Stimulated activated CD8-positive, alpha-beta memory T cell treated with anti-CD3 and anti-CD28 coated beads, Interleukin-4, amount 100 ng/mL, for 1 hour (primary cell): Measurements from ENCODE around the gene CCT6A.
A peak's percentile ranks its signal among the peaks of the same experiment; 100 is the strongest.
"Not testable (repeated sequence)": the region's sequence is repeated elsewhere in the genome, so short reads cannot be mapped to it uniquely, and the experiment has no call there.

ENCODE experiments used
- DNase-seq, 2 donors: peaks; one replicate each; pipeline ENCODE4 v3.0.0-alpha.2; 2020; ENCODE audit warnings: low read depth in 2 of 2, low spot score in 1 of 2

CCT6A gene

DNA sequence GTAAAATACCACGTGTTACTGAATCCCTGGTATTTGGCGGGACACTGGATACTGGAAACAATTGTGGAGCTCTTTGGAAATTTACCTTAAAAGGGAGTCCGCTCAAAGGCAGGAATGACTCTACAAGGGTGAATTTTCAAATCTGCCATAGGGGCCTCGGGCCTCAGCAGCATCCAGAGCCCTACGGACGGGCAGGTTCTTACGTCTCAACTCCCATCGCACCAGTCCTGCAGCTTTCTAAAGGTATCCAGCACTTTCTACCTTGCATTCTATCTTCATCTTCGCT, 569 bp upstream of the CCT6A start:
- no peak for DNase-seq

DNA sequence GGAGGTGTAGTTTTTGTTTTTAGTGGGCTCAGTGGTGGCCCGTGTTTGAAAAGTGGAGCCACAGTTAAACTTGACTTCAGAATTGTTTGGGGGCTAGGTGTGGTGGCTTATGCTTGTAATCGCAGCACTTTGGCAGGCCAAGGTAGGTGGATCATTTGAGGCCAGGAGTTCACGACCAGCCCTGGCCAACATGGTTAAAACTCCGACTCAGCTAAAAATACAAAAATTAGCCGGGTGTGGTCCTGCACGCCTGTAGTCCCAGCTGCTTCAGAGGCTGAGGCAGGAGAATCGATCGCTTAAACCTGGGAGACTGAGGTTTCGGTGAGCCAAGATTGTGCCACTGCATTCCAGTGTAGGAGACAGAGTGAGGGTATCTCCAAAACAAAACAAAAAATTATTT, 1.8 kb downstream of the CCT6A start:
- DNase-seq, result no peak

DNA sequence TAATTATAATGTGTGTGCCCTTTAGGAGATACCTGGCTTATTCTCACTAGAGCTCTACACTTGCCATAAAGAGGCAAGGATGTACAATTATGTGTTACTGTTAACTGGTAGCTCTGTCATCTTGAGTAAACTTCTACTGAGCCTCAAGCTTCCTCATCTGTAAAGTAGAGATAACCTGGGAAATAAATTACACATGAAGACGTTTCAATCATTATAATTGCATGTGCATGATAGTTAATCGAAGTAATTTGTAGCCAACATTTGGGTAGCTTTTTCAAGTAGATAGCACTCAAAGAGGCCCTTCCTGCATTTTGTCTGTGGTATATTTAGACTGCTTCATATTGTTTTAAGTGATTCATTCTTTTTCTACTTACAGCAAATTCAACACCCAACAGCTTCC, 2.4 kb downstream of the CCT6A start:
- no peak for DNase-seq

DNA sequence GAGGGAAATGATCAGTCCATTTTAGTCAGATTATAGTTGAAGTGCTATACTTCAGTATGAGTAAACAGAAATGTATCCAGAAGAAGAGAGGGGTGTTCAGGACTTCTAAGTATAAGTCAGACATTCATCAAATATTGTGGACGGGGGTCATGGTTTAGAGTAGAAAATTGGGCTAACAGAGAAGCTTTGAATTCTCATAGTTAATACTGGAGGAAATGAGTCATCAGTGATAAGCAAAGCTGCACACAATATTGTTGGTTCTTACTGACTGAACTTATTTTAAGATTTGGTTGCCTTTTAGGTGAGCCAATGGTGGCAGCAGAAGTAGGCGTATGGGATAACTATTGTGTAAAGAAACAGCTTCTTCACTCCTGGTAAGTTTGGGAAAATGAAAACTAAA, 10.8 kb downstream of the CCT6A start:
- no peak for DNase-seq

DNA sequence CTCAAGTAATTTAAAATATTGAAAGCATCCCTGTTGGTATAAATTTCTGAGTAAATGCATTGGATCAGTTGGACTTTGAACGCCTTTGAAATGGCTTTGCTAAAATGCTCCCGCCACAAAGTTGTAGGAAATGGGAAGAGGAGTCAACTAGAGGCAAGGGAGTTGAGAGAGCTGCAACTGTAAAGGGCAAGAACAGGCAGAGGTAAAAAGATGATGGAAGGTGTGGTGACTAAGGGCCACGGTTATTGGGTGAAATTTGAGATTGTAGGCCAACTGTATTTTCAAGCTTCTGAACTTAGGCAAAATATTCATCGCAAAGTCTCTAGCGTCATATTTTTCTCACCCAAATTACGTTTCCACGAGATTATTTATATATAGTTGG, 11.9 kb downstream of the CCT6A start:
- no peak for DNase-seq

DNA sequence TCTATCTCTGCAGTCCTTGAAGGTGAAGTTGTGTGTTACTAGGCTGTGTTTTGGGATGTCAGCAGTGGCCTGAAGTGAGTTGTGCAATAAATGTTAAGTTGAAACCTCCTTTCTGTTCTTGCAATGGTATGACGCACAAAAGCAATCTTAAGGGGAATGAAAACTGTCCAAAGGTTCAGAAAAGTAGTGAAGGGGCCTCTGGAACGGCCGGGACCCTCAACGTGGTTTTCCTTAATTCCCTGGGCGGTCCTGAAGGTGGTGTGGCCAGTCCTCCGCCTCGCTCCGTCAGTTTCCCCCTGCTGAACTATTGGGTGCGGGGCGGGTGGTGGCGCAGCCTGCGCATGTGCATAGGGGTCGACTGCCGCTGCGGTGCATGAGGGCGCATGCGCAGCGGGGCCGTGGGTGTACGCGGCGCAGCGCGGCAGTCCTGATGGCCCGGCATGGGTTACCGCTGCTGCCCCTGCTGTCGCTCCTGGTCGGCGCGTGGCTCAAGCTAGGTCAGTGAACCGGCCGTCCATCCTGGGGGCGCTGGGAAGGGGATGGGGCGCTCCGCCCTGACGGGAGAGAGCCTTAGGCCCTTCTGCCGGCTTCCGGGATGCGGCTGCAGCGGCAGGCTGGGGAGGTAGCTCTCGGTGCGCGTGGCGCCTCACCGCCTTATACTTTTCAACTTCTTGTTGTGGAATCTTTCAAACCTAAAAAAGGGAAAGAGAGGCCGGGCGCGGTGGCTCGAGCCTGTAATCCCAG, 12.5 kb downstream of the CCT6A start, which contains the start of gene SUMF2:
SUMF2 (plus strand) TSS at position 405 of the 744 bp plus-strand sequence; CDS start at position 431, 26 bp downstream.
- DNase-seq, result peak; percentile 73 to 79

DNA sequence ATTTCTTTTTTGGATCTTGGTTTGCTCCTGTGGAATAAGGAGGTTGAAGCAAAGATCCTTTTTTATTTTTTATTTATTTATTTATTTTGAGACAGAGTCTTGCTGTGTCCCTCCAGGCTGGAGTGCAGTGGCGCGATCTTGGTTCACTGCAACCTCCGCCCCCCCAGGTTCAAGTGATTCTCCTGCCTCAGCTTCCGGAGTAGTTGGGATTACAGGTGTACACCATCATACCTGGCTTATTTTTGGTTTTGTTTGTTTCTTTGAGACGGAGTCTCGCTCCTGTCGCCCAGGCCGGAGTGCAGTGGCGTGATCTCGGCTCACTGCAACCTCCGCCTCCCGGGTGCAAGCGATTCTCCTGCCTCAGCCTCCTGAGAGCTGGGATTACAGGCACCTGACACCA, 14.8 kb downstream of the CCT6A start:
- DNase-seq, result not testable (repeated sequence)

DNA sequence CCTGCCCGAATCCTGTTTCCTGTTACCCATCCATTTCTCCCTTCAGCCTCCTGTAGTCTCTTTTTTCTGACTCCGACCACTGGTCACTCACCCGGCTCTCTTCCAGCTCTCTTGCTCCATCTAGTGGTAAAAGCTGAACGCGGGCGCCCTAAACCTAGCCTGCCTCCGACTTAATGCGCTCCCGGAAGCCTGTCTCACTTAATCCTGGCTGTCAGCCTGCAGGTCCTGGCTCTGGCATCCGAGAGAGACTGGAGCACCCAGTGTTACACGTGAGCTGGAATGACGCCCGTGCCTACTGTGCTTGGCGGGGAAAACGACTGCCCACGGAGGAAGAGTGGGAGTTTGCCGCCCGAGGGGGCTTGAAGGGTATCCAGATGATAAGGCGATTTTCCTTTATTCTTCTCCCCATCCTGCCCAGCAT, 22.8 kb downstream of the CCT6A start:
- DNase-seq, result peak; percentile 28 to 39

DNA sequence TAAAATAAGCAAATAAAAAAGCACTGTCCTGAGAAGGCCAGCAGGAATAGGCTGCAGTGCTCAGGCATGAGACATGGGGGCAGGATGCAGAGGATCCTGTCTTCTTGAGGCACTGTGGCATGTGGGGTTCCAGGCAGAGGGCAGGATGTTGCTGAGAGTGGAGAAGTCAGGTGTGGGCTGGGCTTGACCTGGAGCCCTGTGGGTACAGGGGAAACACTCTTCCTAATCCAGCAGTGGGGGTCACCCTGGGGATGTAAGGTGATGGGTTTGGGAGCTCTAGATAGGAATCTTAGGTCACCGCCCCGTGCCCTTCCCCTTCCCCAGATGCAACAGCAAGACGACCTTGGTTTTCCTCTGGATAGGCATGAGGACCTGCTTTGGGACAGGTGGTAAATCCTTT, 26.1 kb downstream of the CCT6A start:
- no peak for DNase-seq

DNA sequence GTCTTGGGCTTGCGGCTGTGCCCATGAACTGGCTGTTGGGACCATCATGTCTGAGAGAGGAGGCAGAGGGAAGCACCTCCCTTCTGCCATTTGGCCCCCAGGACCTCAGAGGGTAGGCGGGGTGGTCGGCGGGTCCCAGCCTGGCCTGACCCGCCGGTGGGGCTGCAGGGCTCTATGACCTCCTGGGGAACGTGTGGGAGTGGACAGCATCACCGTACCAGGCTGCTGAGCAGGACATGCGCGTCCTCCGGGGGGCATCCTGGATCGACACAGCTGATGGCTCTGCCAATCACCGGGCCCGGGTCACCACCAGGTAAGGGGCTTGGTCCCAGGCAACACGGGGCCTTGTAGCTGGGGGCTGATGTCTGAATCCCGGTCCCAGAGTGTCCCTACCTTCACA, 26.6 kb downstream of the CCT6A start:
- no peak for DNase-seq

DNA sequence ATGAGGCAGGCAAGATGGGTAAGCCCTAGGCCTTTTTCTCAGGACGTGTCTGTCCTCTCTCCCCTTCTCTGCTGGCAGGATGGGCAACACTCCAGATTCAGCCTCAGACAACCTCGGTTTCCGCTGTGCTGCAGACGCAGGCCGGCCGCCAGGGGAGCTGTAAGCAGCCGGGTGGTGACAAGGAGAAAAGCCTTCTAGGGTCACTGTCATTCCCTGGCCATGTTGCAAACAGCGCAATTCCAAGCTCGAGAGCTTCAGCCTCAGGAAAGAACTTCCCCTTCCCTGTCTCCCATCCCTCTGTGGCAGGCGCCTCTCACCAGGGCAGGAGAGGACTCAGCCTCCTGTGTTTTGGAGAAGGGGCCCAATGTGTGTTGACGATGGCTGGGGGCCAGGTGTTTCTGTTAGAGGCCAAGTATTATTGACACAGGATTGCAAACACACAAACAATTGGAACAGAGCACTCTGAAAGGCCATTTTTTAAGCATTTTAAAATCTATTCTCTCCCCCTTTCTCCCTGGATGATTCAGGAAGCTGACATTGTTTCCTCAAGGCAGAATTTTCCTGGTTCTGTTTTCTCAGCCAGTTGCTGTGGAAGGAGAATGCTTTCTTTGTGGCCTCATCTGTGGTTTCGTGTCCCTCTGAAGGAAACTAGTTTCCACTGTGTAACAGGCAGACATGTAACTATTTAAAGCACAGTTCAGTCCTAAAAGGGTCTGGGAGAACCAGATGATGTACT, 28.1 kb downstream of the CCT6A start:
- DNase-seq, result no peak

DNA sequence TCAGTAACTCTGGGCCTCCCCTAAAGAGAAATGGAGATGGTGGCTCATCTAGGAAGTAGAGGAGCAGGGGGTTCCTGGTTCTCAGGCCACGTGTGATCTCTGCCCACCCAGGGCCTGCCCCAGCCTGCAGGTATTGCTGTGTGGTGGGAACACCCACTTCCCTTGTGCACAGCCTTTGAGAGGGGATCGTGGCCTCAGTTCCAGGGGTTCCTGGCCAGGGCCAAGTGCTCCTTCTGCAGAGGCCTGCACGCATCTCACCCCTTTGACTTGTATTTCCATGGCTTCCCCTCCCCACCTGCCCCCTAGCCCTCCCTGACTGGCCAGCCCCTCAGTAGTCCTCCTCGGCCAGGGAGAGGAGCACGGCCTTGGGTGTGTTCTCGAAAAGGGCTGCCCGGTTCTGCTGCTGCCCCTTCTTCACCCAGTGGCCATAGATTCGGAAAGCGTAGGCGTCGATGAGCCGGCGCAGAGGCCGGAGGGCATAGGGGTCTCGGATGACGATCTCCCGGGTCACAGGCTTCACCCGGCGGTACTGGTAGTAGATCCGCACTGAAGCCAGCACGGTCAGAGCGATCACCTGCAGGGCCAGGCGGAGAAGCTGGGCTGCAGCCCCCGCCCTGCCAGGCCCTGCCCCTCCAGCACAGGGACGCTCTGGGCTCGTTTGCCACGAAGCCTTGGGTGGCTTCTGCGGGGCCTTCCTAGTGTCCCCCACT, 29.3 kb downstream of the CCT6A start:
- not testable (repeated sequence) for DNase-seq

DNA sequence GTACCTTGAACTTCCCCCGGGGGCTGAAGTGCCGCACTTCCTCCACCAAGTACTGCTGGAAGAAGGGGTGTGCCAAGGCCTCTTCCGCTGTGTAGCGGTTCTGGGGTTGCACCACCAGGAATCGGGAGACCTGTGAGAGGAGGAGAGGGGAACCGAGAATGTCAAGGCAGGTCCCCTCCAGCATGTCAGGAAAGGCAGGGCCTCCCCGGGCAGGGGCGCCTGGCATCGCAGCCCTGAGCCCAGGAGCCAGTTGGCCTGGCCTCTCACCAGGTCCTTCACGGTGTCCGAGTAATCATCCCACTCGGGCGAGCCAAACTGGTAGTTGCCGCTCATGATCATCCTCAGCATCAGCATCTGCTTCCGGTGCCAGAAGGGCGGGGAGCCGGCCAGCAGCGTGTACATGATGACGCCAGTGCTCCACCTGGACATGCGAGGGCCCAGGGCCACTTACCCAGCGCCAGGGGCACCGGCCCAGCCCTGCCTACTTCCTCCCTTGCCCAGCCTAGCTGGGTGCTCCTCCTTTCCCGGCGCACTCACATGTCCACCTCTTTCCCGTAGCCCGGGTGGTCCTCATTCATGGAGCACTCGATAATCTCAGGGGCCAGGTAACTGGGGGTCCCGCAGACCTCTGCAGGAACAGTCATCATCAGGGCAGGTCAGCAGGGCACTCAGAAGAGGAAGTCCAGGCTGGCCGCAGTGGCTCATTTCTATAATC, 30.2 kb downstream of the CCT6A start:
- DNase-seq, result no peak

DNA sequence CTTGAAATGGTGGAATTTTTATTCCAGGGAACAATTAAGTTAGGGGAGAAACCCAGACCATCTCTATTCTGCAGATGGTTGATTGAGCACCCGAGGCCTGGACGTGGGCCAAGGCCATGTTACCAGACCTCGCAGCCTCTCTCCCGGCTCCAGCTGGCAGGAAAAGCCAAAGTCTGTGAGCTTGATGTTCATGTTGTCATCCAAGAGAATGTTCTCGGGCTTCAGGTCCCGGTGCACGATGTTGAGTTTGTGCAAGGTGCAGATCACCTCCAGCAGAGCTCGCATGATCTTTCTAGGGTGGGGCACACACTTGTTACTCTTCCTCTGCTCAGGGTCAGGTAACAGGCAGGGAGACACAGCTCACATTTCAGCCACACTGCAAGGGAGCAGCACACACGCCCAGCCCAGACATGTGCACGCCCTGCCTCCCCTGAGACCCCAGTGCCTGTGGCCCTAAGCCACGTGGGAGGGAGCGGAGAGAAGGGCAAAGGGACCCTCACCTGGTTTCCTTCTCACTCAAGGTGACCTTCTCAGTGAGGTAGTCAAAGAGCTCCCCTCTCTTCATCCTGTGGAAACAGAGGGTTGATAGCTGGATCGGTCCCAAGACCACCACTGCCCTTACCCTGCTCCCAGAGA, 31.7 kb downstream of the CCT6A start:
- DNase-seq, result no peak

DNA sequence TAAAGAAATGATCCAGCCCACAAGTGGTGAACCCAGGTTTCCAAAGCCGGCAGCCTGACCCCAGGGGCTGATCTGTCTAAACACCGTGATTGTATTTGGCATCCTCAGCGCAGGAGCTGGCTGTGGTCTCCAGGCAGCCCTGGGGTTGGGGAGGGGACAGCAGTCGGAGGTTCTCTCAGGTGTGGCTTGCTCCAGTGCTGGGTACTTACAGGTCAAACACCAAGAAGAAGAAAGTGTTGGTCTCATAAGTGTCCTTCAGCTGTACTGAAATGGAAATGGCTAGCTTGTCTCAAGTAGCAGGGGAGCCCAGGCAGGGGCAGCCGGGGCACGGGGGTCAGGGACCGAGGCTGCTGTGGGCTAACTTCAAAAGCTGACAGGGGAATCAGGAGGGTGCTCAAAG, 35.2 kb downstream of the CCT6A start:
- no peak for DNase-seq

DNA sequence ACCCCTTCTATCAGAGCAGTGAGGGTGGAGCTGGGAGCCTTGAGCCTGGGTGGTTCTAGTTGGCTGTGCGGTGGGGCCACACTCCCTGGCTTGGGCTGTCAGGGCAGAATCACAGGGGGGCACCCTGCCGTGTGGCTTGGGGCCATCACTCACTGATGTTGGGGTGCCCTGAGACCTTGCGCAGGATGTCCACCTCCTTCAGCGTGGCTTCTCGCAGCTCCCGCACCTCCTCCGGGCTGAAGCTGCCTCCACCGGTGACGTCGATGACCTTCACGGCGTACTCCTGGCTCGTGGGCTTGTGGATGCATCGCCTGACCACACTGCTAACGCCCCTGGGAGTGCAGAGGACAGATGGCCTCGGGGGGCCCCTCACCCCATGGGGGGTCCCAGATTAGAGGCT, 35.9 kb downstream of the CCT6A start:
- DNase-seq, result no peak

DNA sequence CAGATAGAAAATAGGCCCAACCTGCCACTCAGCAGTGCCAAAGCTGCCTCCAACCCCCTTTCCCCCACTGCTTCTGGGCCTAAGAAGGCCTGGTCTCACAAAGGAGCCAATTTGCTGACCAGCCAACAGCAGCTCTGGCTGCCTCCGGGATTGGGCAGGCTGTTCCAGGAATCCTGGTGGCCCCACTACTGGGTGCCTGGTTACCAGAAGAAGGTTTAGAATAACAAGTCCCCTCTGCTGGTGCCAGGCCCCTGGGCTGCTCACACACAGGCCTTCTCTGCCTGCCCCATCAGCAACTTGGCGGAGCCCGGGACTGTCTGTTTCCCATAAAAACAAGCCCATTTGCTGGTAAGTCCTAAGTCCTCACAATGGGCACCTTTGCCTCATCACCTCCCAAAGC, 40.0 kb downstream of the CCT6A start:
- DNase-seq, result no peak

DNA sequence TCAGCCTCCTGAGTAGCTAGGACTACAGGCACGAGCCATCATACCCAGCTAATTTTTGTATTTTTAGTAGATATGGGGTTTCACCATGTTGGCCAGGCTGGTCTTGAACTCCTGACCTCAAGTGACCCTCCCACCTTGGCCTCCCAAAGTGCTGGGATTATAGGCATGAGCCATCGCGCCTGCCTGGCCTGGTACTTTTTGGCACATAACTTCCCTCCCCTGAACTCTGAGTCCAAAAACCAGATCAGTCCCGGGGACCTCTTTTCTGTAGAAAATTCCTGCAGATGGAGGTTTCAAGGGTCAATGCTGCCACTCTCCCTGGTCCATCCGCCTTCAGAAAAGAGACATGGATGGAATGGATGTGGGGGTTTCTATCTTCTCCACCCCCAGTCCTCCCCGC, 40.8 kb downstream of the CCT6A start:
- DNase-seq, result not testable (repeated sequence)

DNA sequence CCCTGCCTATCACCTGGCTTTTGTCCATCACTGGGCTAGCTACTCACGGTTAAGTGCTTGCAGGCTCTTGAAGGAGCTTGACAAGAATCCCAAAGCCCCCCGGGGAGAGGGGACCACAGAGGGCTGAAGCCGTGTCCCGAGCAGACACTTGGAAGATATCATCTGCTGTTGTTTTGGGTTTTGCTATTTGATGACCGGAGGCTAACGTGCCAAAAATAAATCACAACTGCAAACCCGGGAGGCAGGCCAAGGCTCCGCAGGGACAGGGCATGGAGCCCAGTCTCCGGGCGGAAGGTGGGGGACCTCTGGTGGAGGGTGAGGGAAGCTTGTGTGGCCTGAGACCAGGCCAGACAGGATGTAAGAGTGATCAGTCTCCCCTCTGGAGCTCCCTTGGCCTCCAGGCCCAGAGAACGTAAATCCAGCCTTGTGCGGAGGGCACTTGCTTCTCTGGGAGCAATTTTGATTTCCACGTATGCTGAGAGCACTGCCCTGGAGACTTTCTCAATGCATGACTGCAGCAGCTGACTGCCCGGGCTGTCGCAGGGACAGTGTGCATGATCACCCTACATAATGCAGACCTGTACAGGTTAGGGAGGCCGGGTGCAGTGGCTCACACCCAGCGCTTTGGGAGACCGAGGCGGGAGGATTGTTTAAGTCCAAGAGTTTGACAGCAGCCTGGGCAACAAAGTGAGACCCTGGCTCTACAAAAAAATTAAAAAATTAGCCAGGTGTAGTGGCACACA, 41.4 kb downstream of the CCT6A start, which contains the start of gene PHKG1:
PHKG1 (minus strand) TSS at position 164 of the 743 bp plus-strand sequence. CDS start 4,011 bp downstream, outside the sequence.
- DNase-seq, result no peak

DNA sequence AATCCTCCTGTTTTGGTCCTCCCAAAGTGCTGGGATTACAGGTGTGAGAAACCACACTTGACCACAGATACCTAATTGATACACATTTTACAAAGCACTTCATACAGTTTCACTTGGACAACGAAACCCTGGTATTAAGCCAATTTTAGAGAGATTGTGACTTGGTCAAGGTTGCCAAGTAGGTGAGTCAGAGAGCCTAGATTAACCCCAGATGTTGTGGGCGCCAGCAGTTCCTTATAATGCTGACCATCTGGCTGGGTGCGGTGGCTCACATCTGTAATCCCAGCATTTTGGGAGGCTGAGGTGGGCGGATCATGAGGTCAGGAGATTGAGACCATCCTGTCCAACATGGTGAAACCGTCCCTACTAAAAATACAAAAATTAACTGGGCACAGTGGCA, 46.1 kb downstream of the CCT6A start:
- no peak for DNase-seq
